Stomach (tissue), 9 donors: Measurements from ENCODE around the gene DISC1. TPM values are rescaled to one million over a fixed set of nuclear protein-coding genes. Genes with fewer than 3 reads are reported as not detected.
A peak's percentile ranks its signal among the peaks of the same experiment; 100 is the strongest.

ENCODE experiments used
- DNase-seq, 2 donors: peaks; one replicate each; pipeline versions ENCODE4 v3.0.0 to v3.0.0-alpha.2; 2013 to 2019
- H3K27ac ChIP-seq, 5 donors: fragments of 200-600 bp in 4 of 5; sonication (generic) in 4 of 5; one replicate each; pipeline ENCODE4 v1.5.1; 2013 to 2019; ENCODE audit warnings: mild to moderate bottlenecking in 1 of 5, moderate library complexity in 1 of 5
- H3K27me3 ChIP-seq, 3 donors: fragments of 200-600 bp; sonication (generic); one replicate each; pipeline ENCODE4 v1.5.1; 2017 to 2019; ENCODE audit warnings: mixed run types in 1 of 3
- H3K36me3 ChIP-seq, 4 donors: fragments of 200-600 bp; sonication (generic); 1 replicate in 3 of 4; 2 replicates in 1 of 4; pipeline ENCODE4 v1.5.1; 2016 to 2019
- H3K4me1 ChIP-seq, 4 donors: fragments of 200-600 bp; sonication (generic); one replicate each; pipeline ENCODE4 v1.5.1; 2016 to 2019
- H3K4me3 ChIP-seq, 4 donors: fragments of 200-600 bp; sonication (generic) in 3 of 4; one replicate each; pipeline ENCODE4 v1.5.1; 2016 to 2019; ENCODE audit warnings: mild to moderate bottlenecking in 1 of 4
- H3K9me3 ChIP-seq, 4 donors: fragments of 200-600 bp; sonication (generic); one replicate each; pipeline ENCODE4 v1.5.1; 2016 to 2019
- EP300 ChIP-seq: sonication (generic); formaldehyde crosslinking; IDR thresholded peaks from one replicate; pipeline ENCODE4 v1.6.1; 2017; ENCODE audit warnings: antibody characterized with exemption
- POLR2A ChIP-seq, 4 donors: fragments of 450-650 bp; IDR thresholded peaks; one replicate each; pipeline ENCODE4 v1.6.1; 2016; ENCODE audit warnings: antibody characterized with exemption in 4 of 4, control low read depth in 2 of 4, mild to moderate bottlenecking in 1 of 4, moderate library complexity in 1 of 4
- POLR2AphosphoS5 ChIP-seq, 3 donors: sonication (generic); formaldehyde crosslinking; IDR thresholded peaks; one replicate each; pipeline ENCODE4 v1.6.1; 2016; ENCODE audit warnings: antibody characterized with exemption in 3 of 3
- WGBS, 5 donors: extraction: QIAGEN DNeasy Blood & Tissue Kit in 3 of 5; methylation state at CpG; one replicate each; pipeline versions ENCODE4 v1.1.5 to v1.1.7; 2013 to 2018; 5-methylcytosine and 5-hydroxymethylcytosine counted together
- intact Hi-C: fragments of 100-400 bp; cut with DNase I; formaldehyde crosslinking; loops from one replicate; pipeline ENCODE4 v1.15.1; 2023; ENCODE audit warnings: low total_unique reads
- polyA plus RNA-seq, 3 donors: library from polyadenylated mRNA; stranded (reverse); fragments of 200-250 nt; gene quantifications; one replicate each; pipeline ENCODE4 v1.2.3, GENCODE V29; 2013
- total RNA-seq, 5 donors: library from RNA; depleted of rRNA; stranded (reverse); fragments of >200 nt; gene quantifications; one replicate each; pipeline versions ENCODE4 v1.1.0 to v1.2.3, GENCODE V29; 2014 to 2016
- TF ChIP-seq, protein P1 (sequence below), 7 experiments: fragments of 450-650 bp in 4 of 7; fragments of 200-600 bp in 3 of 7; sonication (generic) in 3 of 7; IDR thresholded peaks; one replicate each; pipeline ENCODE4 v1.5.1; 2016 to 2019; ENCODE audit warnings: antibody characterized with exemption in 7 of 7, control low read depth in 2 of 7, mild to moderate bottlenecking in 1 of 7
- donor health status: healthy with polysubstance abuse.
- donor health status: Bipolar disorder and iron deficiency.
- donor health status: healthy.

The DISC1 gene
- total and polyA plus RNA-seq, 8 donors, result 0.43 to 29.8 (median 1.6) TPM

- TF ChIP-seq EP300 (no peak), POLR2AphosphoS5 (IDR thresholded peaks at IDR 0.05) (no peak), POLR2A (IDR thresholded peaks at IDR 0.05) (no peak)
- TF ChIP-seq, protein P1, sequence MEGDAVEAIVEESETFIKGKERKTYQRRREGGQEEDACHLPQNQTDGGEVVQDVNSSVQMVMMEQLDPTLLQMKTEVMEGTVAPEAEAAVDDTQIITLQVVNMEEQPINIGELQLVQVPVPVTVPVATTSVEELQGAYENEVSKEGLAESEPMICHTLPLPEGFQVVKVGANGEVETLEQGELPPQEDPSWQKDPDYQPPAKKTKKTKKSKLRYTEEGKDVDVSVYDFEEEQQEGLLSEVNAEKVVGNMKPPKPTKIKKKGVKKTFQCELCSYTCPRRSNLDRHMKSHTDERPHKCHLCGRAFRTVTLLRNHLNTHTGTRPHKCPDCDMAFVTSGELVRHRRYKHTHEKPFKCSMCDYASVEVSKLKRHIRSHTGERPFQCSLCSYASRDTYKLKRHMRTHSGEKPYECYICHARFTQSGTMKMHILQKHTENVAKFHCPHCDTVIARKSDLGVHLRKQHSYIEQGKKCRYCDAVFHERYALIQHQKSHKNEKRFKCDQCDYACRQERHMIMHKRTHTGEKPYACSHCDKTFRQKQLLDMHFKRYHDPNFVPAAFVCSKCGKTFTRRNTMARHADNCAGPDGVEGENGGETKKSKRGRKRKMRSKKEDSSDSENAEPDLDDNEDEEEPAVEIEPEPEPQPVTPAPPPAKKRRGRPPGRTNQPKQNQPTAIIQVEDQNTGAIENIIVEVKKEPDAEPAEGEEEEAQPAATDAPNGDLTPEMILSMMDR (IDR thresholded peaks at IDR 0.05), result no peak
- intact Hi-C loops, result no loop called here
Measured at GRCh38 chr1:231596337-231596791, 30.2 kb upstream of the DISC1 start.

DNA sequence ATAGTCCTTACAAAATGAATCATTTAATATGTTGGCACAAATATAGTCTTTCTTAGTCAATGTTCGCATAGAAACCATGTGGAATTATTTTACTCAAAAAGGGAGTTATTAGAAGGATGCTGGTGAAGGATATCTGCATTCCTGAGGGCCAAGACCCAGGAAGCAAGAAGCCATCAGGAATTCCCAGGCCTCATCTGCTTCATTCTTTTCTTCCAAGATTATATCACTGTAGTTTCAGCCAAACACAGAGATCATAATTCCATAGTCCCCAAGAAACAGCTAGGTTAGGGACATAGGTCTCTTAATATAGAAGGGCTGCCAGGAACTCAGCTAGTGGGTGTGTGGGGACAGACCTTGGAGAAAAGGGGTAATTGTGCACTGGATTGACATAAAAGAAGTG lies 28.6 kb upstream of the DISC1 start:
- H3K36me3 ChIP-seq, result no peaks in the 10 kb centered on the region
- no peak overlapping the region for H3K4me3 ChIP-seq
- no peak for TF ChIP-seq EP300
- TF ChIP-seq POLR2AphosphoS5 (IDR thresholded peaks at IDR 0.05), result no peak
- TF ChIP-seq, protein P1 (IDR thresholded peaks at IDR 0.05), result no peak
- TF ChIP-seq POLR2A (IDR thresholded peaks at IDR 0.05), result no peak
- DNase-seq, result no peak
- H3K27ac ChIP-seq, result no peak overlapping the region
- H3K9me3 ChIP-seq, result no peaks in the 10 kb centered on the region
- peaks cover 6 to 29% (median 20%) of the 10 kb centered on the region in 4 donors for H3K4me1 ChIP-seq
- intact Hi-C loops, result no loop called here
- H3K27me3 ChIP-seq, result no peaks in the 10 kb centered on the region
- WGBS, 5 donors, result 90 to 100% (median 92%) methylated on average over 1 of the region's 1 CpG

More at GRCh38 chr1:231596337-231596791, 30.2 kb upstream of the DISC1 start:
- Histone ChIP-seq H3K4me1 (peaks cover 0 to 13% (median 5%) of the 10 kb centered on the region in 4 donors), H3K36me3 (no peaks in the 10 kb centered on the region), H3K27ac (no peak overlapping the region), H3K4me3 (no peak overlapping the region), H3K27me3 (no peaks in the 10 kb centered on the region), H3K9me3 (no peaks in the 10 kb centered on the region)
- no peak for DNase-seq
- 33 to 54% (median 45%) methylated on average over 5 of the region's 5 CpGs for WGBS, 5 donors

DNA sequence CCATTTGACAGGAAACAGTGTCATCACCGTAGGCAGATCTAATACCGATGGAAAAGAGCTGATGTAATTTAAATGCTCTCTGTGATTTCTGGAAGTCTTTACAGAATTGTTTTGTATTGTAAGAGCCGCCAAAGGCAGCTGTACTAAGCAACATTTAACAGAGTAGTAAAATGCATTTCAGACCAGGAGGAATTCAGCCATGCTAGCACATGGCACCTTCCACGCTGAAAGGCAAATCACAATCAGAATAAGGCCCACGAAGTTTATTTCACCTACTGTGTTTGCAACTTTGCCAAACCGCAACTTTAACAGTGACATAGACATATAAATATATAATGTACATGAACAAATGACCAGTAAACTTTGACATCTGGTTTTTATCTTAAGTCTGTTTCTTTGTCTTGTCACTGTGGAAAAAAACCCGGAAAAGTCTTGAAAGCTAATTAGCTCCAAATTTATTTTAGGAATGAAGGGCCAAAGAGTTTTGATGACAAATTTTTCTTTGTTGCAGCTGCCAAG lies 26.1 kb upstream of the DISC1 start:
- no peak for TF ChIP-seq EP300
- no peak for TF ChIP-seq POLR2AphosphoS5 (IDR thresholded peaks at IDR 0.05)
- TF ChIP-seq POLR2A (IDR thresholded peaks at IDR 0.05), result no peak
- TF ChIP-seq, protein P1 (IDR thresholded peaks at IDR 0.05), result no peak
- H3K27ac ChIP-seq, result no peak overlapping the region
- DNase-seq, result peak in 1 of 2 donors; percentile 49
- no peaks in the 10 kb centered on the region for H3K27me3 ChIP-seq
- H3K9me3 ChIP-seq, result no peaks in the 10 kb centered on the region
- intact Hi-C loops, result no loop called here
- no peaks in the 10 kb centered on the region for H3K36me3 ChIP-seq
- no peak overlapping the region for H3K4me3 ChIP-seq
- WGBS, 5 donors, result 44 to 55% (median 52%) methylated on average over 7 of the region's 7 CpGs
- peaks cover 11 to 35% (median 23%) of the 10 kb centered on the region in 4 donors for H3K4me1 ChIP-seq

GRCh38 chr1:231601824-231602672 lies 24.5 kb upstream of the DISC1 start:
- DNase-seq, result no peak
- H3K27ac ChIP-seq, result no peak overlapping the region
- no peaks in the 10 kb centered on the region for H3K9me3 ChIP-seq
- H3K27me3 ChIP-seq, result no peaks in the 10 kb centered on the region
- H3K4me1 ChIP-seq, result peaks cover 11 to 35% (median 23%) of the 10 kb centered on the region in 4 donors
- no peaks in the 10 kb centered on the region for H3K36me3 ChIP-seq
- WGBS, 5 donors, result 29 to 43% (median 34%) methylated on average over 5 of the region's 5 CpGs
- no peak for TF ChIP-seq POLR2AphosphoS5 (IDR thresholded peaks at IDR 0.05)
- no peak for TF ChIP-seq EP300
- TF ChIP-seq POLR2A (IDR thresholded peaks at IDR 0.05), result no peak
- no peak overlapping the region for H3K4me3 ChIP-seq
- intact Hi-C loops, result no loop called here

GRCh38 chr1:231602673-231602984 lies 24.0 kb upstream of the DISC1 start:
- Histone ChIP-seq H3K27ac (no peak overlapping the region), H3K36me3 (no peaks in the 10 kb centered on the region), H3K4me1 (peaks cover 11 to 35% (median 23%) of the 10 kb centered on the region in 4 donors), H3K4me3 (peak overlapping the region in 2 of 4 donors; percentile 14 to 50), H3K27me3 (no peaks in the 10 kb centered on the region), H3K9me3 (no peaks in the 10 kb centered on the region)
- DNase-seq, result no peak
- WGBS, 5 donors, result 64 to 84% (median 79%) methylated on average over 4 of the region's 4 CpGs
- TF ChIP-seq, protein P1 (IDR thresholded peaks at IDR 0.05), result no peak
- TF ChIP-seq POLR2AphosphoS5 (IDR thresholded peaks at IDR 0.05), result no peak
- intact Hi-C loops, result no loop called here
